DND-41 (cell line): Measurements from ENCODE around the gene ERBB4.

Experiments
- ATAC-seq: fragments of 200-7000 bp; cut with Tn5 transposase; 3 replicates; pipeline ENCODE4 v1.9.1; 2021; ENCODE audit warnings: low read depth; ENCODE audit not compliant: insufficient read depth
- DNase-seq: peaks from one replicate; pipeline ENCODE4 v3.0.0-alpha.2; 2020
- H2AFZ ChIP-seq: 2 replicates; pipeline ENCODE4 v1.6.0; 2012; ENCODE audit warnings: low read depth, low read length
- H3K27ac ChIP-seq: 2 replicates; pipeline ENCODE4 v1.5.1; 2012; ENCODE audit warnings: low read length, inconsistent platforms
- H3K27me3 ChIP-seq: fragments of 200-600 bp; sonication (generic); 2 replicates; pipeline ENCODE4 v1.6.0; 2012; ENCODE audit warnings: low read length, mild to moderate bottlenecking, inconsistent platforms; ENCODE audit not compliant: insufficient read depth, poor library complexity
- H3K36me3 ChIP-seq: 2 replicates; pipeline ENCODE4 v1.5.1; 2012; ENCODE audit warnings: low read length, inconsistent platforms; ENCODE audit not compliant: insufficient read depth
- H3K4me1 ChIP-seq: 2 replicates; pipeline ENCODE4 v1.5.1; 2012; ENCODE audit warnings: mild to moderate bottlenecking, low read length; ENCODE audit not compliant: insufficient read depth
- H3K4me2 ChIP-seq: 2 replicates; pipeline ENCODE4 v1.6.0; 2012; ENCODE audit warnings: mild to moderate bottlenecking, moderate library complexity, low read length, inconsistent platforms; ENCODE audit not compliant: insufficient read depth
- H3K4me3 ChIP-seq, 2 experiments: fragments of 200-600 bp in 1 of 2; shearing (Covaris generic) in 1 of 2; 2 replicates each; pipeline ENCODE4 v1.5.1; 2012 to 2016; ENCODE audit warnings: inconsistent platforms in 2 of 2, low read length in 2 of 2, mild to moderate bottlenecking in 2 of 2, low read depth in 1 of 2, moderate library complexity in 1 of 2
- H3K79me2 ChIP-seq: 2 replicates; pipeline ENCODE4 v1.6.0; 2012; ENCODE audit warnings: low read length, inconsistent platforms; ENCODE audit not compliant: insufficient read depth
- H3K9ac ChIP-seq: 2 replicates; pipeline ENCODE4 v1.6.0; 2012; ENCODE audit warnings: low read depth, mild to moderate bottlenecking, inconsistent platforms, low read length, moderate library complexity
- H3K9me3 ChIP-seq: 2 replicates; pipeline ENCODE4 v1.5.1; 2012; ENCODE audit warnings: low read length, moderate library complexity, mild to moderate bottlenecking, inconsistent platforms; ENCODE audit not compliant: insufficient read depth, severe bottlenecking
- H4K20me1 ChIP-seq: 2 replicates; pipeline ENCODE4 v1.6.0; 2012; ENCODE audit warnings: low read length; ENCODE audit not compliant: insufficient read depth
- EZH2 ChIP-seq: IDR thresholded peaks from 3 replicates; pipeline ENCODE4 v1.6.1; 2012; ENCODE audit warnings: borderline replicate concordance, low read depth, mild to moderate bottlenecking, moderate library complexity, low read length, inconsistent platforms; ENCODE audit not compliant: severe bottlenecking
- TF ChIP-seq, protein P1 (sequence below): IDR thresholded peaks from 2 replicates; pipeline ENCODE4 v1.5.1; 2012; ENCODE audit warnings: borderline replicate concordance, low read length, moderate library complexity, mild to moderate bottlenecking; ENCODE audit not compliant: poor library complexity, severe bottlenecking; ENCODE audit errors: extremely low read depth

ERBB4 gene

DNA sequence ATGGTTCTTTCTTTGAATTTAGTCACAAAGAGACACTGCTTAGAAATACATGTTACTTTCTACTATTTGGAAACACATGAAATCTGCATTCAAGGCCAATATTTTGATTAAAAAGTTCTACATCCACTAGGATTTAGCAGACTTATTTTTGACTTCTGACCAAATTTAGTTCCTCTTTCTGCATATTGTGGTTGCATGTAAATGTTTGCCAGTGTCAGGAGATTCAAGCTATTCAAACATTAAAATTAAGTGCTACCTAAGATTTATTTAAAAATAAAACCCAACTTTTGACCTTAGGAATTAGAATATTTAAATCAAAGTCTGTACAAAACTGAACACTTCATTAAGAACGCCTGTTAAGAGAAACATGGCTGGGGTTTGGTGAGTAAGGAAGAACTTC lies 1091.1 kb downstream of the ERBB4 start:
- H4K20me1 ChIP-seq: no peaks in the 10 kb centered on the region
- H3K4me1 ChIP-seq: no peaks in the 10 kb centered on the region
- no peak overlapping the region for H3K9ac ChIP-seq
- no peak for TF ChIP-seq EZH2
- H3K27ac ChIP-seq: no peak overlapping the region
- no peaks in the 10 kb centered on the region for H3K36me3 ChIP-seq
- H3K4me3 ChIP-seq: no peak overlapping the region
- H2AFZ ChIP-seq: no peak overlapping the region
- no peaks in the 10 kb centered on the region for H3K27me3 ChIP-seq
- no peaks in the 10 kb centered on the region for H3K9me3 ChIP-seq
- DNase-seq: no peak
- no peak overlapping the region for H3K4me2 ChIP-seq
- H3K79me2 ChIP-seq: no peaks in the 10 kb centered on the region
- ATAC-seq: no peak

DNA sequence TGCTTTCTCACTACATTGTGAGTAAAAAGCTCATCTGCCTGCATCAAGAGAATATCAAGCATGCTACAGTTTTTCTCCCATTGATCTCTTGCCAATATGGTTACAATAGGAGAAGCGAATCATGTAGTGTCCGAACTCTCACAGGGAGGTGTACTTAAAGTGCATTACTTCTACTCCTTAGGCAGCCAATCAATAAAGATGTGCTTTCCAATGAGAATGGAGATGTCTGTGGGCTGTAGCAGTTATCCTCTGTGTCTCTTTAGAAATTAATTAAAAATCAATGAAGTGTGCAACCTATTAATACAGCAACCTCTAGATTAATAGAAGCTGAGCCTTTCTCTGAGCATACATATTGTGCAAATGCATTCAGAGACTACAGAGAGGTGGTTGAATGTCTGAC lies 1098.5 kb downstream of the ERBB4 start:
- DNase-seq: no peak

DNA sequence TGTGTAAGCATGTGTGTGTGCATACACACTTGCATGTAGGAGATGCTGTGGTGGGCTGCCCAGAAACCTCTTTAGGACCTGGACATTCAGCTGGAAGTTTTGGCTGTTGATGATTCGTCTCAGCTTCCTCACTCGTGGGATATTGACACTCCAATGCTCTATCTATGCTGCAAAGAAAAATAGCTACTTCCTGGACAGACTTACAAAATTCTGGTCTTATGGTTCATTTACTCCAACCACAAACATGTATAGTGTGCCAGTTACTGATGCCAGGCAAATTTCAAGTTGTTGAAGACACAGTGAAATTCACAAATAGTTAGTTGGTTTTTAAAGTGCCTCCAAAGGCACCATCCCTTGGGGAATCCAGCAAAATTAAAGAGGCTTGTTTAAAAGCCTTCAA lies 1099.6 kb downstream of the ERBB4 start:
- Histone ChIP-seq H3K36me3 (no peaks in the 10 kb centered on the region), H3K79me2 (no peaks in the 10 kb centered on the region), H3K9ac (no peak overlapping the region), H3K27ac (no peak overlapping the region), H2AFZ (no peak overlapping the region), H3K4me2 (no peak overlapping the region), H3K4me1 (no peaks in the 10 kb centered on the region), H4K20me1 (no peaks in the 10 kb centered on the region), H3K4me3 (no peak overlapping the region), H3K27me3 (no peaks in the 10 kb centered on the region), H3K9me3 (no peaks in the 10 kb centered on the region)
- DNase-seq: no peak
- TF ChIP-seq EZH2: no peak
- TF ChIP-seq, protein P1, sequence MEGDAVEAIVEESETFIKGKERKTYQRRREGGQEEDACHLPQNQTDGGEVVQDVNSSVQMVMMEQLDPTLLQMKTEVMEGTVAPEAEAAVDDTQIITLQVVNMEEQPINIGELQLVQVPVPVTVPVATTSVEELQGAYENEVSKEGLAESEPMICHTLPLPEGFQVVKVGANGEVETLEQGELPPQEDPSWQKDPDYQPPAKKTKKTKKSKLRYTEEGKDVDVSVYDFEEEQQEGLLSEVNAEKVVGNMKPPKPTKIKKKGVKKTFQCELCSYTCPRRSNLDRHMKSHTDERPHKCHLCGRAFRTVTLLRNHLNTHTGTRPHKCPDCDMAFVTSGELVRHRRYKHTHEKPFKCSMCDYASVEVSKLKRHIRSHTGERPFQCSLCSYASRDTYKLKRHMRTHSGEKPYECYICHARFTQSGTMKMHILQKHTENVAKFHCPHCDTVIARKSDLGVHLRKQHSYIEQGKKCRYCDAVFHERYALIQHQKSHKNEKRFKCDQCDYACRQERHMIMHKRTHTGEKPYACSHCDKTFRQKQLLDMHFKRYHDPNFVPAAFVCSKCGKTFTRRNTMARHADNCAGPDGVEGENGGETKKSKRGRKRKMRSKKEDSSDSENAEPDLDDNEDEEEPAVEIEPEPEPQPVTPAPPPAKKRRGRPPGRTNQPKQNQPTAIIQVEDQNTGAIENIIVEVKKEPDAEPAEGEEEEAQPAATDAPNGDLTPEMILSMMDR: no peak
- ATAC-seq: no peak

More for the DNA sequence above, 1098.5 kb downstream of the ERBB4 start:
- H3K27me3 ChIP-seq: no peaks in the 10 kb centered on the region
- no peak overlapping the region for H3K4me3 ChIP-seq
- no peak overlapping the region for H3K4me2 ChIP-seq
- no peak for ATAC-seq
- H3K4me1 ChIP-seq: no peaks in the 10 kb centered on the region
- H3K9ac ChIP-seq: no peak overlapping the region
- no peak for TF ChIP-seq EZH2
- TF ChIP-seq, protein P1: no peak
- H3K79me2 ChIP-seq: no peaks in the 10 kb centered on the region
- no peaks in the 10 kb centered on the region for H4K20me1 ChIP-seq
- H3K27ac ChIP-seq: no peak overlapping the region
- H2AFZ ChIP-seq: no peak overlapping the region
- no peaks in the 10 kb centered on the region for H3K9me3 ChIP-seq
- H3K36me3 ChIP-seq: no peaks in the 10 kb centered on the region

DNA sequence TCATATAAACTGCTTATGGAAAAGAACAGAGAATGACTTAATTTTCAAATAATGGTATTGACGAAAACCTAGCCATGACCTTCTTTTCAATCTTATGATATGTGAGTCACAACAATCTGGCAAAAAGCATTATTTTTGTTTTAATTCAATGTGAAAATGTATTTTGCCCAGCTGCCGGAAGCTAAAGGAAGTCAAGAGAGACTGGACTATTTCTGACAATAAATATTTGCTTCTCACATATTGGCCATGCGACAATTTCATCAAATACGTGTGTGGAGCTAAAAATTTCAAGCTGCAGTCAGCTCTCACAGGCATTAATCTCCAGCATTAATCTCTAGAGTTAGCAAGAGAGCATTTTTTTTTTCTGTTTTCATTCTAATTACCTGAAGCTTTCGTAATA lies 1101.2 kb downstream of the ERBB4 start:
- Histone ChIP-seq H3K4me2 (no peak overlapping the region), H2AFZ (no peak overlapping the region), H3K79me2 (no peaks in the 10 kb centered on the region), H3K9me3 (no peaks in the 10 kb centered on the region), H3K27ac (no peak overlapping the region), H3K4me3 (no peak overlapping the region), H3K36me3 (no peaks in the 10 kb centered on the region), H3K4me1 (no peaks in the 10 kb centered on the region), H4K20me1 (no peaks in the 10 kb centered on the region), H3K9ac (no peak overlapping the region), H3K27me3 (no peaks in the 10 kb centered on the region)
- TF ChIP-seq, protein P1: no peak
- TF ChIP-seq EZH2: no peak
- no peak for ATAC-seq
- DNase-seq: no peak
